Measurements from ENCODE around the gene MORN3.

DNA sequence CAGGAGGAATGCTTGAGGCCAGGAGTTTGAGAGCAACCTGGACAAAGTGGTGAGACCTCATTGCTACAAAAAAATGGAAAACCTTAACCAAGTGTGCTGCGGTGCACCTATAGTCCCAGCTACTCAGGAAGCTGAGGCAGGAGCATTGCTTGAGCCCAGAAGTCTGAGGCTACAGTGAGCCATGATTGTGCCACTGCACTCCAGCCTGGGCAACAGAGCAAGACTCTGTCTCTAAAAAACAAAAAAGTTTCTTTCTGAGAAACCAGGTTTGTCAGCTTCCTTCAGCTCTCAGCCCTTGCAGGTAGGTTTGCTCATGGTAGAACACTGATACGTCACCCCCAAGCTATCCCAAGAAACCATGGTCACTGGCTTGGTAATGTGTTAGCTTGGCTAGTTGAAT, 20.0 kb upstream of the MORN3 start:
- TF ChIP-seq, protein P1, sequence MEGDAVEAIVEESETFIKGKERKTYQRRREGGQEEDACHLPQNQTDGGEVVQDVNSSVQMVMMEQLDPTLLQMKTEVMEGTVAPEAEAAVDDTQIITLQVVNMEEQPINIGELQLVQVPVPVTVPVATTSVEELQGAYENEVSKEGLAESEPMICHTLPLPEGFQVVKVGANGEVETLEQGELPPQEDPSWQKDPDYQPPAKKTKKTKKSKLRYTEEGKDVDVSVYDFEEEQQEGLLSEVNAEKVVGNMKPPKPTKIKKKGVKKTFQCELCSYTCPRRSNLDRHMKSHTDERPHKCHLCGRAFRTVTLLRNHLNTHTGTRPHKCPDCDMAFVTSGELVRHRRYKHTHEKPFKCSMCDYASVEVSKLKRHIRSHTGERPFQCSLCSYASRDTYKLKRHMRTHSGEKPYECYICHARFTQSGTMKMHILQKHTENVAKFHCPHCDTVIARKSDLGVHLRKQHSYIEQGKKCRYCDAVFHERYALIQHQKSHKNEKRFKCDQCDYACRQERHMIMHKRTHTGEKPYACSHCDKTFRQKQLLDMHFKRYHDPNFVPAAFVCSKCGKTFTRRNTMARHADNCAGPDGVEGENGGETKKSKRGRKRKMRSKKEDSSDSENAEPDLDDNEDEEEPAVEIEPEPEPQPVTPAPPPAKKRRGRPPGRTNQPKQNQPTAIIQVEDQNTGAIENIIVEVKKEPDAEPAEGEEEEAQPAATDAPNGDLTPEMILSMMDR (IDR thresholded peaks at IDR 0.05), result no peak
- no peak for TF ChIP-seq POLR2A (IDR thresholded peaks at IDR 0.05)
